K562 (cell line): ENCODE measurements around the gene TMEM63A.

Experiments
- EP400 ChIP-seq: fragments of 450-650 bp; IDR thresholded peaks from 2 replicates; pipeline ENCODE4 v1.6.1; 2017; ENCODE audit warnings: antibody characterized with exemption, mild to moderate bottlenecking, moderate library complexity
- FOS ChIP-seq: IDR thresholded peaks from 3 replicates; pipeline ENCODE4 v1.6.1; 2011; ENCODE audit not compliant: insufficient read length; ENCODE audit errors: extremely low read depth
- MTF1 ChIP-seq: fragments of 250-450 bp; sonication (Bioruptor Pico); IDR thresholded peaks from 2 replicates; pipeline ENCODE4 v1.9.0; 2021; ENCODE audit warnings: moderate library complexity, mild to moderate bottlenecking, inconsistent platforms, borderline replicate concordance
- POLR2A ChIP-seq: fragments of 450-650 bp; conservative IDR thresholded peaks from 2 replicates; pipeline ENCODE4 v1.6.1; 2016
- POLR2AphosphoS5 ChIP-seq: IDR thresholded peaks from 2 replicates; pipeline ENCODE4 v1.6.1; 2011; ENCODE audit warnings: mild to moderate bottlenecking, low read depth, low read length, moderate library complexity; ENCODE audit not compliant: control insufficient read depth, insufficient read depth
- POLR3A ChIP-seq: IDR thresholded peaks from 2 replicates; pipeline ENCODE4 v1.6.1; 2011; ENCODE audit warnings: borderline replicate concordance, mild to moderate bottlenecking, moderate library complexity; ENCODE audit not compliant: insufficient read length, insufficient read depth; ENCODE audit errors: extremely low read depth
- RAD21 ChIP-seq, 2 experiments: fragments of 250-450 bp in 1 of 2; fragments of 450-650 bp in 1 of 2; sonication (Bioruptor Pico) in 1 of 2; formaldehyde crosslinking in 1 of 2; IDR thresholded peaks in 1 of 2; conservative IDR thresholded peaks in 1 of 2; 2 replicates each; pipeline versions ENCODE4 v1.4.0 to v1.8.0; 2020 to 2022; ENCODE audit warnings: mild to moderate bottlenecking in 2 of 2, moderate library complexity in 1 of 2
- RAD51 ChIP-seq: fragments of 450-650 bp; IDR thresholded peaks from 2 replicates; pipeline ENCODE4 v1.7.1; 2016; ENCODE audit warnings: low read depth, mild to moderate bottlenecking, borderline replicate concordance
- SP1 ChIP-seq: sonication (generic); formaldehyde crosslinking; IDR thresholded peaks from 2 replicates; pipeline ENCODE4 v1.8.1; 2022; ENCODE audit warnings: mild to moderate bottlenecking, missing genetic modification reagents
- TSC22D4 ChIP-seq: fragments of 450-650 bp; IDR thresholded peaks from 2 replicates; pipeline ENCODE4 v1.6.1; 2016; ENCODE audit warnings: missing genetic modification characterization, missing biosample characterization, control low read depth
- WHSC1 ChIP-seq: IDR thresholded peaks from one replicate; pipeline ENCODE4 v1.6.1; 2012; ENCODE audit warnings: low read length, control low read depth, inconsistent platforms
- TF ChIP-seq, protein P1 (sequence below): sonication (generic); formaldehyde crosslinking; IDR thresholded peaks from 2 replicates; pipeline ENCODE4 v1.8.0; 2023; ENCODE audit warnings: mild to moderate bottlenecking, missing genetic modification reagents
- TF ChIP-seq, protein P2 (sequence below): sonication (generic); formaldehyde crosslinking; IDR thresholded peaks from 2 replicates; pipeline ENCODE4 v1.9.0; 2022; ENCODE audit warnings: mild to moderate bottlenecking, missing genetic modification reagents

DNA sequence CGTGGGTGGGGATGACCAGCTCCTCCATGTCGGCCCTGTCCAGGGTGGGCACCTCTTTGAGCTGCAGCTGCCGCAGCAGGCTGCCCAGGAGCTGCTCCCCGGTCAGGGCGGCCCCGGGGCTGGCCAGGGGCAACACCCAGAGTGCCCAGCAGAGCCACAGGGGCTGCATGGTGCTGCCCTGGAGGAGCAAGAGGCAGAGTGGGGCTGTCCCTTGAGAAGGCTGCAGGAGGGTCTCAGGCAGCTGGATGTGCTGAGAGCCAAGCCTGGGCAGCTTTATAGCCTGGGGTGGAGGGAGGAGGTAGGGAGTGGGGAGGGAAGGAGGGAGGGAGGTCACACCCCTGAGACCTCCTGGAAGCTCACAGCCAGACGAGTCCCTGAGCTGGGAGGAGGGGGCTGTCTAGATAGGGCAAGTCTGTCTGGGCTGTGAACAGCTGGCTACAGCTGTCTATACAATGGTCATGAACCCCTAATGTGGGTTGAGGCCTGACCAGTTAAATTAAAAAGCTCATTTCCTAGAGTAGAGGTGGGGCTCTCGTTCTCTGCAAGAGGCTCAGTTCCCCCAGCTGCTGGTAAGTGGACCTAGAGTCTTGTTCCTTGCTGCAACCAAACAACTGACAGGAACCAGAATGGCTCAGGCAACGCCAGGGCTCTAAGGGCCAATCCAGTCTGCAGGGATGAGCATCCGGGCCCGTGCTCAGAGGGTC is 6.9 kb upstream of the TMEM63A start, which contains the start of gene LEFTY1:
- TF ChIP-seq WHSC1 (no peak), POLR2AphosphoS5 (no peak), TSC22D4 (tag) (no peak), RAD51 (no peak), FOS (no peak), POLR3A (no peak), POLR2A (no peak), RAD21 (CRISPR knock-in tag; conservative IDR thresholded peaks at IDR 0.05 in 1 of 2, IDR thresholded peaks at IDR 0.05 in 1 of 2) (no peak), SP1 (CRISPR knock-in tag) (no peak), EP400 (no peak), MTF1 (CRISPR knock-in tag) (no peak)
- TF ChIP-seq, protein P1, sequence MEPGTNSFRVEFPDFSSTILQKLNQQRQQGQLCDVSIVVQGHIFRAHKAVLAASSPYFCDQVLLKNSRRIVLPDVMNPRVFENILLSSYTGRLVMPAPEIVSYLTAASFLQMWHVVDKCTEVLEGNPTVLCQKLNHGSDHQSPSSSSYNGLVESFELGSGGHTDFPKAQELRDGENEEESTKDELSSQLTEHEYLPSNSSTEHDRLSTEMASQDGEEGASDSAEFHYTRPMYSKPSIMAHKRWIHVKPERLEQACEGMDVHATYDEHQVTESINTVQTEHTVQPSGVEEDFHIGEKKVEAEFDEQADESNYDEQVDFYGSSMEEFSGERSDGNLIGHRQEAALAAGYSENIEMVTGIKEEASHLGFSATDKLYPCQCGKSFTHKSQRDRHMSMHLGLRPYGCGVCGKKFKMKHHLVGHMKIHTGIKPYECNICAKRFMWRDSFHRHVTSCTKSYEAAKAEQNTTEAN (CRISPR knock-in tag) = no peak
- TF ChIP-seq, protein P2, sequence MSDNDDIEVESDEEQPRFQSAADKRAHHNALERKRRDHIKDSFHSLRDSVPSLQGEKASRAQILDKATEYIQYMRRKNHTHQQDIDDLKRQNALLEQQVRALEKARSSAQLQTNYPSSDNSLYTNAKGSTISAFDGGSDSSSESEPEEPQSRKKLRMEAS (CRISPR knock-in tag) = no peak
